Measurements from ENCODE around the gene SLC38A3. TPM values are rescaled to one million over a fixed set of nuclear protein-coding genes. Genes with fewer than 3 reads are reported as not detected.

The SLC38A3 gene
- polyA plus RNA-seq, 2 donors = 0.08 to 0.11 TPM

Other genes with a start within 250 kb of the SLC38A3 start
- gene RBM5, start 116.4 kb upstream of the SLC38A3 start, polyA plus RNA-seq = 10 to 100 TPM; 62.0 to 97.4 TPM
- 10 to 100 TPM; 55.4 to 79.6 TPM for gene SEMA3F, start 49.9 kb upstream of the SLC38A3 start, polyA plus RNA-seq
- gene GNAT1, start 13.7 kb upstream of the SLC38A3 start, polyA plus RNA-seq = under 1 TPM; 0.02 to 0.07 TPM
- 10 to 100 TPM; 52.2 to 61.8 TPM for gene GNAI2, start 30.9 kb downstream of the SLC38A3 start, polyA plus RNA-seq
- gene SEMA3B, start 63.9 kb downstream of the SLC38A3 start, polyA plus RNA-seq = 1 to 10 TPM; 5.2 to 7.8 TPM
- gene LSMEM2, start 73.8 kb downstream of the SLC38A3 start, polyA plus RNA-seq = under 1 TPM; 0.07 to 0.16 TPM
- gene IFRD2, start 87.2 kb downstream of the SLC38A3 start, polyA plus RNA-seq = 10 to 100 TPM; 65.6 to 69.5 TPM
- gene HYAL3, start 94.1 kb downstream of the SLC38A3 start, polyA plus RNA-seq = 1 to 10 TPM; 3.4 to 5.1 TPM
- gene NAA80, start 94.1 kb downstream of the SLC38A3 start, polyA plus RNA-seq = 10 to 100 TPM in 1 of 2 donors, 1 to 10 TPM in 1; 6.9 to 11.2 TPM
- gene HYAL1, start 98.3 kb downstream of the SLC38A3 start, polyA plus RNA-seq = 1 to 10 TPM; 3.2 to 4.2 TPM
- 10 to 100 TPM; 25.6 to 43.1 TPM for gene HYAL2, start 117.5 kb downstream of the SLC38A3 start, polyA plus RNA-seq
- 10 to 100 TPM; 14.2 to 34.6 TPM for gene TUSC2, start 123.0 kb downstream of the SLC38A3 start, polyA plus RNA-seq
- 10 to 100 TPM; 15.0 to 20.3 TPM for gene RASSF1, start 135.6 kb downstream of the SLC38A3 start, polyA plus RNA-seq
- under 1 TPM; 0.29 to 0.35 TPM for gene ZMYND10, start 140.5 kb downstream of the SLC38A3 start, polyA plus RNA-seq
- 10 to 100 TPM; 14.9 to 16.4 TPM for gene NPRL2, start 145.5 kb downstream of the SLC38A3 start, polyA plus RNA-seq
- 10 to 100 TPM; 12.8 to 21.8 TPM for gene CYB561D2, start 145.6 kb downstream of the SLC38A3 start, polyA plus RNA-seq
- gene TMEM115, start 154.2 kb downstream of the SLC38A3 start, polyA plus RNA-seq = 10 to 100 TPM; 16.2 to 23.0 TPM